Upper lobe of right lung (tissue), 1 donor: Measurements from ENCODE around the gene MEIS2. TPM values are rescaled to one million over a fixed set of nuclear protein-coding genes. Genes with fewer than 3 reads are reported as not detected.

Experiments
- ATAC-seq: fragments of 200-7000 bp; cut with Tn5 transposase; one replicate; pipeline ENCODE4 v1.9.1; 2020; ENCODE audit warnings: mild to moderate bottlenecking, moderate library complexity
- DNase-seq: peaks from one replicate; pipeline ENCODE4 v3.0.0-alpha.2; 2020
- H3K27ac ChIP-seq: fragments of 200-600 bp; one replicate; pipeline ENCODE4 v1.8.0; 2022
- H3K27me3 ChIP-seq: fragments of 200-600 bp; one replicate; pipeline ENCODE4 v1.8.0; 2022; ENCODE audit warnings: mild to moderate bottlenecking
- H3K36me3 ChIP-seq: fragments of 200-600 bp; one replicate; pipeline ENCODE4 v1.8.0; 2022
- H3K4me1 ChIP-seq: fragments of 200-600 bp; one replicate; pipeline ENCODE4 v1.8.0; 2022
- H3K4me3 ChIP-seq: fragments of 200-600 bp; one replicate; pipeline ENCODE4 v1.8.0; 2022; ENCODE audit warnings: mild to moderate bottlenecking
- H3K9me3 ChIP-seq: fragments of 200-600 bp; one replicate; pipeline ENCODE4 v1.8.0; 2022
- intact Hi-C: fragments of 100-400 bp; cut with DNase I; formaldehyde crosslinking; loops from one replicate; pipeline ENCODE4 v1.11.0; 2022
- total RNA-seq: library from RNA; stranded (reverse); fragmentation: NEBNext Ultra II Directional; extraction: Animal tissue kit (Norgen Biotek cat#: 25700); gene quantifications from one replicate; pipeline ENCODE4 v1.2.1, GENCODE V29; 2021
- TF ChIP-seq, protein P1 (sequence below): fragments of 200-600 bp; IDR thresholded peaks from one replicate; pipeline ENCODE4 v1.8.0; 2022; ENCODE audit warnings: antibody characterized with exemption
- donor health status: DM: no; HTN: yes; CAD: no; lungs with severe emphysema.

MEIS2 gene
- total RNA-seq, 1 donor from 2014 or later = 26.7 TPM

DNA sequence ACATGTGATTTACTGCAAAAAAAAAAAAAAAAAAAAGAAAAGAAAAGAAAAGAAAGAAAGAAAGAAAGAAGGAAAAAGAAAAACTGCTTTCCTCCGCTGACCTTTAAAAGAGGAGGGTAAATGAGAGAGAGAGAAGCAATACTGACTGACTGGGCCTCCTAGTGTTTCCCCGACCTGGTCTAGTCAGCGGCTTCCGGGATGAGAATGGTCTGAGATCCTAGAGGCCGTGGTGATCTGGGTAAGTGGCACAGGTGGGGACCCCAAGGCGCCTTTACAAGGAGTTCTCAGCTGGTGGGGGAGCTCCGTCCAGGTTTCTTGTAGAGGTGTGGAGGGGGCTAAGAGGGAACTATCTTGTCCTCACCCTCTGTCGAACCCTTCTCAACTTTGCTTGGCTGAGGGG lies 223.1 kb downstream of the MEIS2 start:
- Histone ChIP-seq H3K4me1 (peaks cover 7% of the 10 kb centered on the region), H3K9me3 (no peaks in the 10 kb centered on the region), H3K27ac (no peak overlapping the region), H3K4me3 (no peak overlapping the region), H3K27me3 (peaks cover 64% of the 10 kb centered on the region), H3K36me3 (no peaks in the 10 kb centered on the region)
- intact Hi-C loops = no loop called here
- ATAC-seq = no peak
- DNase-seq = no peak
- TF ChIP-seq, protein P1, sequence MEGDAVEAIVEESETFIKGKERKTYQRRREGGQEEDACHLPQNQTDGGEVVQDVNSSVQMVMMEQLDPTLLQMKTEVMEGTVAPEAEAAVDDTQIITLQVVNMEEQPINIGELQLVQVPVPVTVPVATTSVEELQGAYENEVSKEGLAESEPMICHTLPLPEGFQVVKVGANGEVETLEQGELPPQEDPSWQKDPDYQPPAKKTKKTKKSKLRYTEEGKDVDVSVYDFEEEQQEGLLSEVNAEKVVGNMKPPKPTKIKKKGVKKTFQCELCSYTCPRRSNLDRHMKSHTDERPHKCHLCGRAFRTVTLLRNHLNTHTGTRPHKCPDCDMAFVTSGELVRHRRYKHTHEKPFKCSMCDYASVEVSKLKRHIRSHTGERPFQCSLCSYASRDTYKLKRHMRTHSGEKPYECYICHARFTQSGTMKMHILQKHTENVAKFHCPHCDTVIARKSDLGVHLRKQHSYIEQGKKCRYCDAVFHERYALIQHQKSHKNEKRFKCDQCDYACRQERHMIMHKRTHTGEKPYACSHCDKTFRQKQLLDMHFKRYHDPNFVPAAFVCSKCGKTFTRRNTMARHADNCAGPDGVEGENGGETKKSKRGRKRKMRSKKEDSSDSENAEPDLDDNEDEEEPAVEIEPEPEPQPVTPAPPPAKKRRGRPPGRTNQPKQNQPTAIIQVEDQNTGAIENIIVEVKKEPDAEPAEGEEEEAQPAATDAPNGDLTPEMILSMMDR = no peak

DNA sequence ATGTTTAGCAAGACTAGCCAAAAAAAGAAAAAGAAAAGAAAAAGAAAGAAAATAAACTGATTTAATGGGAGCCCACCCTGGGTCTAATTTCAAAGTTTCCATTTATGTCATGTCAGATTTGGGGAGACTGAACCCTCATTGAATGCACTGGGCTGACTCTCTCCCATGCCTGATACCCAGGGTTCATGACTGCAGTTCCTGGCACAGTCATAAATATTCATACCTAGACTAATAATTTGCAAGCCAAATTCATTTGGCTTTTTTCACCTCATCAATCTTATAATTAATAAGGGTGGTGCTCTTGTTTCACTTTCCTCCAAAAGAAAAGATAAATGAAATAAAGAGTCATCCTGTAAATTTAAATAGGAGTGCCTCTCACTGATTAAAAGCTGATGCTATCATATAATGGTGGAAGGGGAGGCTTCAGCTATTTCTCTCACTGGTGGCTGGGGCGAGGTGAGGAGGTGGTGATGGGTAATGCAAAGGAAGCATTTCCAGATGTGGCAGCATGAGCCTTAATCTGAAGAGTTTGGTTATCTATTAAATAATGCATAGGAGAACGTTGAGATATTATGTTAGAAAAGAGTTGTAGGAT lies 224.5 kb downstream of the MEIS2 start:
- H3K36me3 ChIP-seq = no peaks in the 10 kb centered on the region
- intact Hi-C loops = no loop called here
- TF ChIP-seq, protein P1 = no peak
- H3K4me1 ChIP-seq = peaks cover 7% of the 10 kb centered on the region
- H3K9me3 ChIP-seq = no peaks in the 10 kb centered on the region
- ATAC-seq (no peak), DNase-seq (no peak)
- peaks cover 49% of the 10 kb centered on the region for H3K27me3 ChIP-seq
- H3K27ac ChIP-seq = no peak overlapping the region
- no peak overlapping the region for H3K4me3 ChIP-seq

DNA sequence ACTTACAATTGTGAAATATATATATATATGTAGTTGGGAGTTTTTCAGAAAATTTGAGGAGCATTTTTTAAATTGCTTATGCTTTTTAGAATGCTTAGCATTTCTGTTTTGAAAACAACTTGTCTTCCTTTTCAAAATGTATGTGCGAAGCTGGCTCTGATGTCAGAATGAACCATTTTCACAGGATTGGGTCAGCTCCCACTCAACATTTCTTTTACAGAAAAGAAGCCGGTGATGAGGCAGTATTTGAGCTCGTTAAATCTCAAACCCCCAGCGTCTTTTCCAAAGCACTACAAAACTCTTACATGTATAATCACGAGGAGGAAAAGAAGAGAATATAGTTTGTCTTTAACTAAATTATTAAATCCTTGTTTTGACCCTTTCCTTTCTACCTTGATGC lies 225.4 kb downstream of the MEIS2 start:
- DNase-seq = no peak
- no peak for ATAC-seq
- H3K4me1 ChIP-seq = no peaks in the 10 kb centered on the region
- peaks cover 40% of the 10 kb centered on the region for H3K27me3 ChIP-seq
- no peak overlapping the region for H3K27ac ChIP-seq
- no peak overlapping the region for H3K4me3 ChIP-seq
- H3K36me3 ChIP-seq = no peaks in the 10 kb centered on the region
- H3K9me3 ChIP-seq = no peaks in the 10 kb centered on the region
- TF ChIP-seq, protein P1 = no peak
- intact Hi-C loops = no loop called here

DNA sequence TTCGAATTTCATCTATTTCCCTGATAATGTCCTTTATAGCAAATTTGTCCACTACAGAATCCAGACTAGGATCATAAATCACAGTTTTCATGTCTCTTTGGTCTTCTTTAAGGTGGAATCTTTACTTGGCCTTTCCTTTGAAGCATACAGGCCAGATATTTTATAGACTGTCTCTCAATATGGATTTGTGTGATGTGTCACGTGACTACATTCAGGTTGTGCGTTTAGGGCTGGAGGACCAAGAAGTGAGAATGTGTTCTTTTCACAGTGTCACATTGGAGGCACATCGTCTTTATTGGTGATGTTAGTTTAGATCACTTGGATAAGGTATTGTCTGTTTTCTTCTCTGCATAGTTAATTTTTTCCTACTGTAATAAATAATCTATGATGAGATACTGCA lies 232.9 kb downstream of the MEIS2 start:
- Histone ChIP-seq H3K4me3 (no peak overlapping the region), H3K9me3 (no peaks in the 10 kb centered on the region), H3K36me3 (no peaks in the 10 kb centered on the region), H3K27me3 (no peaks in the 10 kb centered on the region), H3K27ac (no peak overlapping the region), H3K4me1 (no peaks in the 10 kb centered on the region)
- DNase-seq (no peak), ATAC-seq (no peak)
- TF ChIP-seq, protein P1 = no peak
- intact Hi-C loops = no loop called here

DNA sequence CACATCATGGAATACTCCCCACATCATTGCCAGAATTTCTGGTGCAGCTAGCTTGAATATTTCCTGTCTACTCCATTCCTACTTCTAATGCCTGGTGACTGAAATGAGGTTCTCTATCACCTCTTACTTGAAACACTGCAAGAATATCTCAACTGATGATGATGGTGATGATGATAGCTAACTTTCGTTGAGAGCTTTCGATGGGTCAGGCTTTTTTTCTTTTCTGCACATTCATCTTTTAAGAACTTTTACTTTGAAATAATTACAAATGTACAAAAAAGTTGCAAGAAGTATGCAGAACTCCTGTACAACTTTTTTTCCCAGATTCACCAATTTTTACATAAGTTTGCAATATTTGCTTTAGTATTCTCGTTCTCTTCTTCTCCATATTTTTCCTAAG lies 233.5 kb downstream of the MEIS2 start:
- no peaks in the 10 kb centered on the region for H3K27me3 ChIP-seq
- H3K4me3 ChIP-seq = no peak overlapping the region
- DNase-seq (no peak), ATAC-seq (no peak)
- TF ChIP-seq, protein P1 = no peak
- H3K27ac ChIP-seq = no peak overlapping the region
- H3K4me1 ChIP-seq = no peaks in the 10 kb centered on the region
- intact Hi-C loops = no loop called here
- no peaks in the 10 kb centered on the region for H3K36me3 ChIP-seq
- no peaks in the 10 kb centered on the region for H3K9me3 ChIP-seq

DNA sequence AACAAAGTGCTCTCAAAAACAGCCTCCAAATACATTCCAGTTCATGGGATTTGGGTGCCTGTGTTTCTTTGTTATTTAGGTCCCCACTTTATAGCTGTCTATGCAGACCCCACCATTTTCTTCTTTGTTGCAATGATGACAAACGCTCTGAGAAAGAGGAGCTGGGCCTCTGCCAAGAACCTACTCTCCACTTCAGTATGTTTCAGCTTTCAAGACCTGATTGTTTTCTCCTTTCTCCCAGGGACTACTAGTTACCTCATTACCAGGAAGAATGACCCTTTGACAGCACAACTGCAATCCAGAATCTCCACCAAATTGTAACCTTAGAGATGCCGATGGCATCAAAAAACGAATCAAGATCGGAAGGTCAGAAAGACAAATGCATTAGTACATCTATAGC lies 236.8 kb downstream of the MEIS2 start:
- intact Hi-C loops = no loop called here
- Histone ChIP-seq H3K9me3 (no peaks in the 10 kb centered on the region), H3K27me3 (no peaks in the 10 kb centered on the region), H3K36me3 (no peaks in the 10 kb centered on the region), H3K27ac (no peak overlapping the region), H3K4me3 (no peak overlapping the region), H3K4me1 (no peaks in the 10 kb centered on the region)
- ATAC-seq = no peak
- DNase-seq = no peak
- TF ChIP-seq, protein P1 = no peak
